DOHH2 (cell line): ENCODE measurements around the gene GAGE12F.
"Not testable (repeated sequence)": the region's sequence is repeated elsewhere in the genome, so short reads cannot be mapped to it uniquely, and the experiment has no call there.

ENCODE experiments used
- H3F3A ChIP-seq: fragments of 200-600 bp; sonication (generic), shearing (Covaris generic); 2 replicates; pipeline ENCODE4 v1.6.0; 2016; ENCODE audit warnings: antibody characterized with exemption, mild to moderate bottlenecking; ENCODE audit not compliant: control insufficient read depth, insufficient read depth
- H3K27ac ChIP-seq: fragments of 200-600 bp; sonication (generic); 2 replicates; pipeline ENCODE4 v1.5.1; 2014; ENCODE audit warnings: low read depth, mild to moderate bottlenecking, low read length, moderate library complexity
- H3K27me3 ChIP-seq: fragments of 200-600 bp; sonication (generic); 2 replicates; pipeline ENCODE4 v1.6.1; 2014; ENCODE audit warnings: mild to moderate bottlenecking, low read length, mixed read lengths; ENCODE audit not compliant: control insufficient read depth
- H3K36me3 ChIP-seq: fragments of 200-600 bp; sonication (generic); 2 replicates; pipeline ENCODE4 v1.6.1; 2014; ENCODE audit warnings: mild to moderate bottlenecking, low read length, moderate library complexity, mixed read lengths; ENCODE audit not compliant: control insufficient read depth
- H3K4me1 ChIP-seq: fragments of 200-600 bp; sonication (generic); 2 replicates; pipeline ENCODE4 v1.6.1; 2014; ENCODE audit warnings: mild to moderate bottlenecking, low read length, mixed read lengths; ENCODE audit not compliant: control insufficient read depth
- H3K4me2 ChIP-seq: fragments of 200-600 bp; sonication (generic); 2 replicates; pipeline ENCODE4 v1.6.0; 2014; ENCODE audit warnings: mild to moderate bottlenecking, low read length, moderate library complexity
- H3K4me3 ChIP-seq: fragments of 200-600 bp; sonication (generic); 2 replicates; pipeline ENCODE4 v1.5.1; 2014; ENCODE audit warnings: mild to moderate bottlenecking, low read length, mixed read lengths
- H3K79me2 ChIP-seq: fragments of 200-600 bp; sonication (generic); 2 replicates; pipeline ENCODE4 v1.6.1; 2014; ENCODE audit warnings: mild to moderate bottlenecking, low read length, mixed read lengths; ENCODE audit not compliant: control insufficient read depth
- H3K9me2 ChIP-seq: fragments of 200-600 bp; sonication (generic); replicated peaks from 2 replicates; pipeline ENCODE4 v1.6.1; 2014; ENCODE audit warnings: mild to moderate bottlenecking, low read length, mixed read lengths; ENCODE audit not compliant: control insufficient read depth
- H3K9me3 ChIP-seq: fragments of 200-600 bp; sonication (generic); 2 replicates; pipeline ENCODE4 v1.6.1; 2014; ENCODE audit warnings: antibody characterized with exemption, low read length, mixed read lengths; ENCODE audit not compliant: control insufficient read depth, insufficient read depth
- H4K20me1 ChIP-seq: fragments of 200-600 bp; sonication (generic); 2 replicates; pipeline ENCODE4 v1.6.0; 2014; ENCODE audit warnings: low read depth, mild to moderate bottlenecking, antibody characterized with exemption, low read length, moderate library complexity; ENCODE audit not compliant: control insufficient read depth, insufficient read depth
- CTCF ChIP-seq: fragments of 200-600 bp; sonication (generic); IDR thresholded peaks from one replicate; pipeline ENCODE4 v1.5.1; 2014; ENCODE audit warnings: antibody characterized with exemption, mild to moderate bottlenecking, low read depth, low read length; ENCODE audit not compliant: poor library complexity, severe bottlenecking
- EZH2phosphoT487 ChIP-seq: fragments of 200-600 bp; sonication (generic); IDR thresholded peaks from 2 replicates; pipeline ENCODE4 v1.6.1; 2017; ENCODE audit warnings: borderline replicate concordance, mild to moderate bottlenecking, antibody characterized with exemption, low read length, moderate library complexity, mixed read lengths

The GAGE12F gene

GRCh38 chrX:49589196-49589595 lies 28.6 kb downstream of the GAGE12F start, which contains the start of gene GAGE2A:
Gene GAGE2A (plus strand): TSS chrX:49589496. CDS start chrX:49590651, 1,155 bp downstream.
- H3K4me1 ChIP-seq, H4K20me1 ChIP-seq, H3F3A ChIP-seq, H3K27ac ChIP-seq, H3K36me3 ChIP-seq, H3K4me2 ChIP-seq, H3K9me2 ChIP-seq, H3K9me3 ChIP-seq, H3K4me3 ChIP-seq, H3K27me3 ChIP-seq, H3K79me2 ChIP-seq: not testable (repeated sequence)

- not testable (repeated sequence) for H3K4me1 ChIP-seq, H3K27ac ChIP-seq, H4K20me1 ChIP-seq, H3K27me3 ChIP-seq, H3K79me2 ChIP-seq, H3K36me3 ChIP-seq, H3K4me2 ChIP-seq, H3K4me3 ChIP-seq, H3F3A ChIP-seq, H3K9me3 ChIP-seq, H3K9me2 ChIP-seq
These were observed 29.3 kb downstream of the GAGE12F start for GRCh38 chrX:49589769-49590478.

- H3K36me3 ChIP-seq, H3K4me3 ChIP-seq, H3K4me1 ChIP-seq, H3K4me2 ChIP-seq, H3K27ac ChIP-seq, H3K9me2 ChIP-seq, H3K79me2 ChIP-seq, H4K20me1 ChIP-seq, H3K27me3 ChIP-seq, H3F3A ChIP-seq, H3K9me3 ChIP-seq: not testable (repeated sequence)
These were observed 29.8 kb downstream of the GAGE12F start for GRCh38 chrX:49590488-49590887.

GRCh38 chrX:49598720-49599119 lies 38.1 kb downstream of the GAGE12F start, which contains the start of gene GAGE1:
Gene GAGE1 (plus strand): TSS chrX:49599020. CDS start chrX:49600175, 1,155 bp downstream.
- H3K36me3 ChIP-seq, H3K9me3 ChIP-seq, H3K4me3 ChIP-seq, H3F3A ChIP-seq, H3K4me2 ChIP-seq, H3K4me1 ChIP-seq, H3K27me3 ChIP-seq, H3K27ac ChIP-seq, H3K9me2 ChIP-seq, H4K20me1 ChIP-seq, H3K79me2 ChIP-seq: not testable (repeated sequence)

- Histone ChIP-seq H3K79me2 (no peaks in the 10 kb centered on the region), H3F3A (no peaks in the 10 kb centered on the region), H3K4me1 (no peaks in the 10 kb centered on the region), H3K27me3 (no peaks in the 10 kb centered on the region), H4K20me1 (no peaks in the 10 kb centered on the region), H3K27ac (no peak overlapping the region), H3K4me2 (no peak overlapping the region), H3K4me3 (no peak overlapping the region), H3K36me3 (no peaks in the 10 kb centered on the region), H3K9me3 (no peaks in the 10 kb centered on the region), H3K9me2 (no peaks in the 10 kb centered on the region)
- TF ChIP-seq EZH2phosphoT487 = no peak
- no peak for TF ChIP-seq CTCF
These were observed 50.2 kb downstream of the GAGE12F start for GRCh38 chrX:49610718-49611310.
